HUES6 (cell line): Measurements from ENCODE around the gene FAM219B.
"Not testable (repeated sequence)": the region's sequence is repeated elsewhere in the genome, so short reads cannot be mapped to it uniquely, and the experiment has no call there.

ENCODE experiments used
- H3K27ac ChIP-seq: 2 replicates; pipeline ENCODE4 v1.7.0; 2013; ENCODE audit warnings: low read depth, mild to moderate bottlenecking, low read length, inconsistent platforms
- H3K27me3 ChIP-seq: 2 replicates; pipeline ENCODE4 v1.6.1; 2013; ENCODE audit warnings: low read length; ENCODE audit not compliant: control insufficient read depth, insufficient read depth
- H3K36me3 ChIP-seq: 2 replicates; pipeline ENCODE4 v1.6.1; 2013; ENCODE audit warnings: low read length; ENCODE audit not compliant: control insufficient read depth, insufficient read depth
- H3K4me1 ChIP-seq: 2 replicates; pipeline ENCODE4 v1.6.1; 2013; ENCODE audit warnings: low read length; ENCODE audit not compliant: control insufficient read depth, insufficient read depth
- H3K4me3 ChIP-seq: 2 replicates; pipeline ENCODE4 v1.5.1; 2013; ENCODE audit warnings: low read depth, low read length
- H3K9ac ChIP-seq: one replicate; pipeline ENCODE4 v1.6.1; 2013; ENCODE audit warnings: mild to moderate bottlenecking, low read length
- H3K9me3 ChIP-seq: 2 replicates; pipeline ENCODE4 v1.6.1; 2013; ENCODE audit warnings: low read depth, low read length; ENCODE audit not compliant: control insufficient read depth, insufficient read depth

Gene FAM219B

DNA sequence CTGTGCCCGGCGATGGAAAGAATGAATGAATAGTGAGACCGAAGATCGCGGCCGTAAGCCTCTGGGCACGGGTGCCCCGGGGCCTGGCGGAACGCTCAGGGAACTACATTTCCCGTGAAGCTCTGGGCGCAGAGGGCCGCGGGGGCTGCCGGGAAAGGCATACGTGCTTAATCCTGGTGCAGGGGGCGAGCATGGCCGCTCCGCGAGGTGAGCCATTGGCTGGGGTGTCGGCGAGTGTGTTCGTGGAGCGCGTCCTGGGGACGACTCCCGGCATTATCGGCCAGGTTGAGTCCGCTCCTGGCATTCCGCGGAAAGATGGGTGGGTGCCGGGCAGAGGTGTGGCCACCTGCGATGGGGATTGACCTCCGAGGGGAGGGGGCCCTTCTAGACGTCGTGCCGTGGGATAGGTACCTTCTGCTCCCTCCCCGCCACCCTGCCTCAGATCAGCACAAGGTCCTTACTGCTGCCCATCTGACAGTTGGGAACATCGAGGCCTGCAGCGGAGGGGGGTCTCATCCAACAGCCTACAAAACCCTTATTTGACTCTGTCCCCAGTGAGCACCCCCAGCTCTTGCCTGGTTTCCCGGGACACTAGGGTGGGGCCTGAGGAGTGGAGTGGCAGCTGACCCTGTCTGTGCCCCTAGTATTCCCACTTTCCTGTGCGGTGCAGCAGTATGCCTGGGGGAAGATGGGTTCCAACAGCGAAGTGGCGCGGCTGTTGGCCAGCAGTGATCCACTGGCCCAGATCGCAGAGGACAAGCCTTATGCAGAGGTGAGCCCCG, 16.6 kb downstream of the FAM219B start, which contains the start of gene MPI:
TSS of gene MPI (plus strand) at position 160 of the 782 bp plus-strand sequence. CDS start at position 192, 32 bp downstream.
- H3K9me3 ChIP-seq, result no peaks in the 10 kb centered on the region
- no peak within 1 kb of the TSS for H3K27ac ChIP-seq
- H3K9ac ChIP-seq, result peak within 1 kb of the TSS; percentile 88
- peaks cover 25% of the 10 kb centered on the region for H3K36me3 ChIP-seq
- peak within 1 kb of the TSS; percentile 79 for H3K4me3 ChIP-seq
- H3K27me3 ChIP-seq, result no peaks in the 10 kb centered on the region
- peaks cover 5% of the 10 kb centered on the region; the same call in 1 of the 2 replicates for H3K4me1 ChIP-seq

DNA sequence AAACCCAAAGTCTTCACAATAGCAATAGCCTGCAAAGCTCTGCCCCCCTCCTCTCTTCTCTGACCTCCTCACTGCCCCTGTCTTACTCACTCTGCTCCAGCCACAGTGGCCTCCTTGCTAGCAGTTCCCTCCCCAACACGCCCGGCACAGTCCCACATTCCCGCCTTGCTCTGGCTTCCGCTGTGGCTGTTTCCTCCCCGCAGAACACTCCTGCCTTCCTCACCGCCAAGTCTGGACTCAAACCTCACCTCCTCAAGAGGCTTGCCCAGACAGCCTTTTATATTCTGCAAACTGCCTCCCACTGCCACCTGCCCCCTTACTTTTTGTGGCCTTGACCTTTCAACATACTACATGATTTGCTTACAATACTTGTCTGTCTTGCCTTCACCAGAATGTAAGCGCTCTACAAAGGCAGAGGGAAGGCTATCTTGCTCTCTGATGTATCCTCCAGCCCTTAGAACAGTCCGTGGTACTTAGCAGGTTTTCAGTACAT, 17.2 kb downstream of the FAM219B start:
- no peak overlapping the region for H3K27ac ChIP-seq

DNA sequence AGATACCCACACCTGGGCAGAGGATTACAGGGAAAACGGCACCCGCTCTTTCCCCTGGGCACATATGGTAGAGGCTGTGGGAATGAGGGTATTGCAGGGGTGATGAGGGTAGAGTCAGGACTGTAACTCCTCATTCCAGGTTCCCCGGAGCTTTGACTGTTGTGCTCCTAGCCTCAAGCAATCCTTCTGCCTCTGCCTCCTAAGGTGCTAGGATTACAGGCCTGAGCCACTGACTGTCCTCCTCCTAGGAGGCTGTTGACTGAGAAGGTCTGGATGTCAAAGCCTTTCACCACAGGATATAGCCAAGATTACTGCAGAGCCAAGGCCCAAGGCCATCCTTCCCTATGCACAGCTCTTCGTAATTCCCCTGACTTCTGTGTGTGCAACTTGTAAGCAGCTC, 17.9 kb downstream of the FAM219B start:
- H3K9me3 ChIP-seq, result no peaks in the 10 kb centered on the region
- peaks cover 5% of the 10 kb centered on the region; the same call in 1 of the 2 replicates for H3K4me1 ChIP-seq
- no peaks in the 10 kb centered on the region for H3K27me3 ChIP-seq
- no peak overlapping the region for H3K9ac ChIP-seq
- H3K4me3 ChIP-seq, result peak overlapping the region; percentile 79; the same call in 1 of the 2 replicates
- no peak overlapping the region for H3K27ac ChIP-seq
- H3K36me3 ChIP-seq, result peaks cover 23% of the 10 kb centered on the region

More for the DNA sequence above, 17.2 kb downstream of the FAM219B start:
- Histone ChIP-seq H3K36me3 (peaks cover 25% of the 10 kb centered on the region), H3K9ac (peak overlapping the region; percentile 6), H3K9me3 (no peaks in the 10 kb centered on the region), H3K27me3 (no peaks in the 10 kb centered on the region), H3K4me1 (peaks cover 5% of the 10 kb centered on the region; the same call in 1 of the 2 replicates), H3K4me3 (peak overlapping the region; percentile 79)

DNA sequence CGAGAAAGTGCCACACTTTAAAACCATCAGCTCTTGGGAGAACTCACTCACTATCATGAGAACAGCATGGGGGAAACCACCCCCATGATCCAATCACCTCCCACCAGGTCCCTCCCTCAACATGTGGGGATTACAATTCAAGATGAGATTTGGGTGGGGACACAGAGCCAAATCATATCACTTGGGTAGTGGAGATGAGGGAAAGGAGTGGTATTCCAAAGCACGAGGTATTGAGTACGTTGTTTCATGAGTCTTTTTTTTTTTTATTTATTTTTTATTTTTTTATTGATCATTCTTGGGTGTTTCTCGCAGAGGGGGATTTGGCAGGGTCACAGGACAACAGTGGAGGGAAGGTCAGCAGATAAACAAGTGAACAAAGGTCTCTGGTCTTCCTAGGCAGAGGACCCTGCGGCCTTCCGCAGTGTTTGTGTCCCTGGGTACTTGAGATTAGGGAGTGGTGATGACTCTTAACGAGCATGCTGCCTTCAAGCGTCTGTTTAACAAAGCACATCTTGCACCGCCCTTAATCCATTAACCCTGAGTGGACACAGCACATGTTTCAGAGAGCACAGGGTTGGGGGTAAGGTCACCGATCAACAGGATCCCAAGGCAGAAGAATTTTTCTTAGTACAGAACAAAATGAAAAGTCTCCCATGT, 19.0 kb downstream of the FAM219B start:
- not testable (repeated sequence) for H3K9ac ChIP-seq, H3K4me1 ChIP-seq, H3K27me3 ChIP-seq, H3K4me3 ChIP-seq, H3K27ac ChIP-seq, H3K9me3 ChIP-seq
- H3K36me3 ChIP-seq, result peaks cover 13% of the 10 kb centered on the region

DNA sequence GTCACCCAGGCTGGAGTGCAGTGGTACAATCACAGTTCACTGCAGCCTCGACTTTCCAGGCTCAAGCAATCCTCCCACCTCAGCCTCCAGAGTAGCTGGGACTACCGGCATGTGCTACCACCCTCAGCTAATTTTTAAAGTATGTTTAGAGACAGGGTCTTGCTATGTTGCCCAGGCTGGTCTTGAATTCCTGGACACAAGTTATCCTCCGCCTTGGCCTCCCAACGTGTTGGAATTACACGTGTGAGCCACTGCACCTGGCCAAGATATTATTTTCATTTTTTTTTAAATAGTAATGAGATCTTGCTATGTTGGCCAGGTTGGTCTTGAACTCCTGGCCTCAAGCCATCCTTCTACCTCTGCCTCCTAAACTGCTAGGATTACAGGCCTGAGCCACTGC, 21.2 kb downstream of the FAM219B start:
- Histone ChIP-seq H3K27me3 (no peaks in the 10 kb centered on the region), H3K4me1 (peaks cover 5% of the 10 kb centered on the region; the same call in 1 of the 2 replicates), H3K9ac (no peak overlapping the region), H3K9me3 (peaks cover 8% of the 10 kb centered on the region; the same call in 1 of the 2 replicates), H3K4me3 (no peak overlapping the region), H3K27ac (no peak overlapping the region), H3K36me3 (no peaks in the 10 kb centered on the region)

DNA sequence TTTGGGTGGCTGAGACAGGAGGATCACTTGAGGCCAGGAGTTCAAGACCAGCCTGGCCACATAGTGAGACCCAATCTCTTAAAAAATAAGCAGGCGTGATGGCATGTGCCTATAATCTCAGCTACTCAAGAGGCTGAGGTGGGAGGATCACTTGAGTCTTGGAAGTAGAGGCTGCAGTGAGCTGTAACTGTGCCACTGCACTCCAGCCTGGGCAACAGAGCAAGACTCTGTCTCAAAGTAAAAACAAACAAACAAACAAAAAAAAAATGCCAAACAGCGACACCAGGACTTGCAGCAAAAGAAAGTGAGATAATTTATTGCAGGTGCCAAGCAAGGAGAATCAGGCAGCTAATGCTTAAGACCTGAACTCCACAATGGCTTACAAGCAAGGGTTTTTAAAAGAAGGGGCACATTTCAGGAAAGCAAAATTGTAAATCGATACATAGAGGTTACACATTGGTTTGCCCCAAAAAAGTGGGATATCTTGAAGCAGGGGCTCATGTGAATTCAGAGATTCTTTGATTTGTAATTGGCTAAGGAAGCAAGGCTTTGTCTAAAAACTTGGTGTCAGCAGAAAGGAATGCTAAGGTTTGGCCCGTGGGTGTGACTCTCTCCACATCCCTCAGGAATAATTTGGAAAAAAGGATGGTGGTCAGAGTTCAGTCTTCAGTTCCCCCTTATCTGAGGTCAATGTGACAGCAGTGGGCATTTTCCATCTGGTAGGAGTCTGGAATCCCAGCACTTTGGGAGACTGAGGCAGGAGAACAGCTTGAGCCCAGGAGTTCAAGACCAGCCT, 22.0 kb downstream of the FAM219B start:
- H3K27me3 ChIP-seq, result no peaks in the 10 kb centered on the region
- peaks cover 8% of the 10 kb centered on the region; the same call in 1 of the 2 replicates for H3K9me3 ChIP-seq
- H3K9ac ChIP-seq, result no peak overlapping the region
- no peaks in the 10 kb centered on the region for H3K36me3 ChIP-seq
- no peak overlapping the region for H3K27ac ChIP-seq
- H3K4me1 ChIP-seq, result peaks cover 5% of the 10 kb centered on the region; the same call in 1 of the 2 replicates
- H3K4me3 ChIP-seq, result no peak overlapping the region

DNA sequence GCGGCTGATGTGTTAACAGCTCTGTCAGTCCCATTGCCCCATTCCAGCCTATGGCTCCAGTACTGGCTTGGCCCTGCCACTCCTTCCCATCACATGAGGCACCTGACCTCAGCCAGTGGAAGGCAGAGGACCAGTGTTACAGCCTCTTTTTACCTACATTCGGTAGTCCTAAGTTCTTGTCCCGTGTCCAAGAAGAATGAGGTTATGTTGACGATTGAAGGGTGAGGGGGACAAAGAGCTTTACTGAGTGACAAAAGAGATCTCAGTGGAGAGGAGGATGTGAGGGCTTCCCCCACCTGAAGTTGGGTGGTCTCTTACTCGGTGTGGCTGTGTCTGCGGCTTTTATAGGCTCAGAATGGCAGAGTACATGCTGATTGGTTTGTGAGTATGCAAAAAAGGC, 24.1 kb downstream of the FAM219B start:
- no peaks in the 10 kb centered on the region for H3K4me1 ChIP-seq
- no peak overlapping the region for H3K9ac ChIP-seq
- H3K4me3 ChIP-seq, result no peak overlapping the region
- no peaks in the 10 kb centered on the region for H3K27me3 ChIP-seq
- H3K9me3 ChIP-seq, result peaks cover 8% of the 10 kb centered on the region; the same call in 1 of the 2 replicates
- H3K27ac ChIP-seq, result no peak overlapping the region
- no peaks in the 10 kb centered on the region for H3K36me3 ChIP-seq

DNA sequence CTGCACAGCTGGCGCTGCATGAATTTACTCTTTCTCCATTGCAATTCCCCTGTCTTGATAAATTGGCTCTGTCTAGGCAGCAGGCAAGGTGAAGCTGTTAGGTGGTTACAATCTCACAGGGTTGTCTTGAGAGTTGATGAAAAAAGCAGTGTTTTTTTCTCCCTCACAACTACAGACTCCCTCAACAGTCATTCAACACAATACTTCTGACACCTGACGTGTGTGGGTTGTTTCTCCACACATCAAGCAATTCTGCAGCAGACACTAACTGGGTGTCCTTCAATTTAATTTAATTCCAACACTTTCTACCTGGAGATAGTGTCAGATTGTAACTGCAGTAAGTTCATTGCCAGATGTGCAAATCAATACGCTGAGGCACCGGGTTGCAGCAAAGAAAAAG, 28.4 kb downstream of the FAM219B start:
- Histone ChIP-seq H3K27ac (no peak overlapping the region), H3K36me3 (no peaks in the 10 kb centered on the region), H3K4me1 (peaks cover 3% of the 10 kb centered on the region; the same call in 1 of the 2 replicates), H3K27me3 (no peaks in the 10 kb centered on the region), H3K4me3 (no peak overlapping the region), H3K9ac (no peak overlapping the region), H3K9me3 (peaks cover 8% of the 10 kb centered on the region; the same call in 1 of the 2 replicates)

DNA sequence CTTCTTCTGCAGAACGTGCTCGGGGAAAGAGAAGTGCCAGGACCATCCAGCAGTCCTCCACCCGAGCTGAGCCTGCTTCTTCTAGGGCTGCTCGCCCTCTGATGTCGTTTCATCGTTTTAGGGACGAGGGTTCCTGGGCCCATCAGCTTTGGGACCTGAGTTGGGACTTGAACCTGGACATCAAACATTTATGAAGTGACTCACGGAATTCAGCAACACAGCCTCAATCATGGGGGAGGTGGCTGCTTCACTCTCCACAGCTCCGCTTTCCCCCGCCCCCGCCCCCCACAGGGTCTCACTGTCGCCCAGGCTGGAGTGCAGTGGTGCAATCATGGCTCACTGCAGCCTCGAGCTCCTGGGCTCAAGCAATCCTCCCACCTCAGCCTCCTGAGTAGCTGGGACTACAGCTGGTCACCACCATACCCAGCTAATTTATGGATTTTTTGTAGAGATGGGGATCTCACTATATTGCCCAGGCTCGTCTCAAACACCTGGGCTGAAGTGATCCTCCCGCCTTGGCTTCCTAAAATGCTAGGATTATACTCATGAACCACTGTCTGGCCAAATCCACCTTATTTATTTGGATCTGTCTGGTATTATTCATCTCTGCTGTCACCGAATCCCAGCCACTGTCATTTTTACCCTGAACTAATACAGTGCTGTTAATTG, 32.8 kb downstream of the FAM219B start:
- H3K36me3 ChIP-seq, result no peaks in the 10 kb centered on the region
- H3K4me3 ChIP-seq, result peak overlapping the region; percentile 90
- no peak overlapping the region for H3K27ac ChIP-seq
- no peaks in the 10 kb centered on the region for H3K27me3 ChIP-seq
- H3K4me1 ChIP-seq, result peaks cover 21% of the 10 kb centered on the region; the same call in 1 of the 2 replicates
- H3K9ac ChIP-seq, result peak overlapping the region; percentile 9
- no peaks in the 10 kb centered on the region for H3K9me3 ChIP-seq
